Uterus (tissue), 4 donors: ENCODE measurements around the gene DLGAP1. TPM values are rescaled to one million over a fixed set of nuclear protein-coding genes. Genes with fewer than 3 reads are reported as not detected.

ENCODE experiments used
- DNase-seq, 2 donors: peaks; one replicate each; pipeline ENCODE4 v3.0.0-alpha.2; 2019 to 2020
- H3K27ac ChIP-seq, 2 donors: fragments of 200-600 bp; sonication (generic); 1 replicate in 1 of 2; 2 replicates in 1 of 2; pipeline ENCODE4 v1.5.1; 2016 to 2018
- H3K27me3 ChIP-seq, 2 donors: fragments of 200-600 bp; sonication (generic); one replicate each; pipeline ENCODE4 v1.5.1; 2018 to 2019; ENCODE audit warnings: control low read depth in 1 of 2
- H3K36me3 ChIP-seq, 2 donors: fragments of 200-600 bp; sonication (generic); one replicate each; pipeline ENCODE4 v1.5.1; 2019; ENCODE audit warnings: control low read depth in 1 of 2
- H3K4me1 ChIP-seq, 2 donors: fragments of 200-600 bp; sonication (generic); one replicate each; pipeline ENCODE4 v1.5.1; 2018 to 2019; ENCODE audit warnings: control low read depth in 1 of 2
- H3K4me3 ChIP-seq, 2 donors: fragments of 200-600 bp; sonication (generic); 1 replicate in 1 of 2; 2 replicates in 1 of 2; pipeline ENCODE4 v1.5.1; 2018 to 2019; ENCODE audit warnings: mild to moderate bottlenecking in 1 of 2
- H3K9me3 ChIP-seq, 2 donors: fragments of 200-600 bp; sonication (generic); one replicate each; pipeline ENCODE4 v1.5.1; 2019; ENCODE audit warnings: control low read depth in 1 of 2
- CTCF ChIP-seq, 4 experiments: fragments of 200-600 bp in 2 of 4; fragments of 450-650 bp in 2 of 4; sonication (generic) in 2 of 4; IDR thresholded peaks; one replicate each; pipeline ENCODE4 v1.5.1; 2016 to 2019; ENCODE audit warnings: antibody characterized with exemption in 4 of 4, mild to moderate bottlenecking in 2 of 4, moderate library complexity in 1 of 4
- POLR2A ChIP-seq, 2 donors: fragments of 450-650 bp; IDR thresholded peaks; one replicate each; pipeline ENCODE4 v1.6.1; 2016; ENCODE audit warnings: antibody characterized with exemption in 2 of 2, mild to moderate bottlenecking in 1 of 2, moderate library complexity in 1 of 2
- intact Hi-C: fragments of 100-400 bp; cut with DNase I; formaldehyde crosslinking; loops from one replicate; pipeline ENCODE4 v1.15.1; 2023; ENCODE audit warnings: low total_unique reads
- total RNA-seq, 4 donors: library from RNA; depleted of rRNA in 3 of 4; stranded (reverse); fragments of >200 nt in 3 of 4; gene quantifications; one replicate each; pipeline versions ENCODE4 v1.1.0 to v1.2.4, GENCODE V29; 2014 to 2023
- donor health status: DM: yes; HTN: yes; CAD: no.

Gene DLGAP1
- total RNA-seq, 4 donors from 2014 or later = 1.0 to 9.6 (median 3.3) TPM

- H3K36me3 ChIP-seq = no peaks in the 10 kb centered on the region
- no peaks in the 10 kb centered on the region for H3K4me1 ChIP-seq
- H3K27me3 ChIP-seq = no peaks in the 10 kb centered on the region
- H3K4me3 ChIP-seq = no peak overlapping the region
- no peak for DNase-seq
- no peaks in the 10 kb centered on the region for H3K9me3 ChIP-seq
- H3K27ac ChIP-seq = no peak overlapping the region
- no peak for TF ChIP-seq POLR2A (IDR thresholded peaks at IDR 0.05)
- TF ChIP-seq CTCF (IDR thresholded peaks at IDR 0.05) = no peak
- intact Hi-C loops = no loop called here
Measured at GRCh38 chr18:3491981-3492555, 963.0 kb downstream of the DLGAP1 start.

DNA sequence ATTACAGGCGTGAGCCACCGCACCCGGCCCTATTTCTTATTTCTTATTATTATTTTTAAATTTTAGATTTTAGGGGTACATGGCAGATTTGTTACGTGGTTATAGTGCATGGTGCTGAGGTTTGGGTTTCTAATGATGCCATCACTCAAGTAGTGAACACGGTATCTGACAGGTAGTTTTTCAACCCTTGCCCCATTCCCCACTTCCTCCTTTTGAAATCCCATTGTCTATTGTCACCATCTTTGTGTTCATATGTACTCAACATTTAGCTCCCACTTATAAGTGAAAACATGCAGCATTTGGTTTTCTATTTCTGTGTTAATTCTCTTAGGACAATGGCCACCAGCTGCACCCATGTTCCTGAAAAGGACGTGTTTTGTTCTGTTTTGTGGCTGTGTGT is 965.6 kb downstream of the DLGAP1 start:
- no peaks in the 10 kb centered on the region for H3K27me3 ChIP-seq
- no peaks in the 10 kb centered on the region for H3K36me3 ChIP-seq
- H3K27ac ChIP-seq = no peak overlapping the region
- intact Hi-C loops = no loop called here
- no peaks in the 10 kb centered on the region for H3K9me3 ChIP-seq
- TF ChIP-seq CTCF (IDR thresholded peaks at IDR 0.05) (no peak), POLR2A (IDR thresholded peaks at IDR 0.05) (no peak)
- no peak overlapping the region for H3K4me3 ChIP-seq
- no peak for DNase-seq
- no peaks in the 10 kb centered on the region for H3K4me1 ChIP-seq

GRCh38 chr18:3486512-3486911 is 968.6 kb downstream of the DLGAP1 start:
- no peak overlapping the region for H3K27ac ChIP-seq
- no peaks in the 10 kb centered on the region for H3K36me3 ChIP-seq
- no peaks in the 10 kb centered on the region for H3K9me3 ChIP-seq
- intact Hi-C loops = no loop called here
- no peak for DNase-seq
- H3K27me3 ChIP-seq = no peaks in the 10 kb centered on the region
- no peaks in the 10 kb centered on the region for H3K4me1 ChIP-seq
- TF ChIP-seq CTCF (IDR thresholded peaks at IDR 0.05) (no peak), POLR2A (IDR thresholded peaks at IDR 0.05) (no peak)
- H3K4me3 ChIP-seq = no peak overlapping the region

DNA sequence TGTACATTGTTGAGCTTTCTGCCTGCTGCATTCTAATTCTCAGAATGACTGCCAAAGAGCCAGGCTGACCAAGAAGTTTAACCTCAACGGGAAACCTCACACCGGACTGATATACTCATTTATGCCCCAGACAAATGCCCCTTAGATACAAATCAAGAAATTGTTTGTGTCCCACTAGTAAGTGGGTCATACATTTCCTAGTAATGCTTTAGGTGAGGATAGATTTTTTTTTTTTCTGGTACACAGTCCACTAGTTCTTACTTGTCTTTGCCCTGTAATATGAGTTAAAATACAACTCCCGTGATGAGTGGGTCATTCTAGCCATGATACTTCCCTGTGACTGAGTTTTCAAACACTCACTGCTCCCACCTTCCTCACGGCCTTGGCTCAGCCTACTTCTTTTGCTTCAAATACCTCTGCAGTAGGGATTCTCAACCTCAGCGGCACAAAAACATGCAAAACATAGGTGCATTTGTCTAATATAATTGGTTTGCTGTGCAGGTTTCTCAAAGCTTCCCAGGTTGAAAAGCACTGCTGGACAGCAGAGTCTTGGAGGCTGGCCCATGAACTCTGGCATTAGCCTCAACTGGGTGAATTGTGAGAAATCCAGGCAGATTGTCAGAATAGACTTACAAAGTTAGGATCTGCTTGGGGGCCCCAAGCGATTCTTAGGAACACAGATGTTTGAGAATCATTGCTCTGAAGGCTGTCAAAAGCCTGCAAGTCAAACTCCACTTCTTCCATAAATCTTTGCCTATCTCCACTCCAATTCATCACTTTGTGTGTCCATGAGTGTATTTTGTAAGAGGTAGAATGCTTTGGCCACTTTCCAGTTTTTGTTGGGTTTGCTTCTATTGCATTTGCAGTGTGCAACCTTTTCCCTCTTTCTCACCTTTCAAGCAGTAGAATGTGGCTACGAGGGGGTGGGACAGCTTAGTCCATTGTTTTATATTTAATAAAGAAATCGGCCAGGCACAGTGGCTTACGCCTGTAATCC is 969.7 kb downstream of the DLGAP1 start:
- H3K27me3 ChIP-seq = no peaks in the 10 kb centered on the region
- intact Hi-C loops = no loop called here
- no peak for TF ChIP-seq CTCF (IDR thresholded peaks at IDR 0.05)
- no peak for TF ChIP-seq POLR2A (IDR thresholded peaks at IDR 0.05)
- no peaks in the 10 kb centered on the region for H3K36me3 ChIP-seq
- H3K9me3 ChIP-seq = no peaks in the 10 kb centered on the region
- H3K4me1 ChIP-seq = no peaks in the 10 kb centered on the region
- no peak for DNase-seq
- H3K27ac ChIP-seq = no peak overlapping the region
- H3K4me3 ChIP-seq = no peak overlapping the region

GRCh38 chr18:3482258-3482657 is 972.8 kb downstream of the DLGAP1 start:
- Histone ChIP-seq H3K4me1 (no peaks in the 10 kb centered on the region), H3K27me3 (no peaks in the 10 kb centered on the region), H3K4me3 (no peak overlapping the region), H3K27ac (no peak overlapping the region), H3K9me3 (no peaks in the 10 kb centered on the region), H3K36me3 (no peaks in the 10 kb centered on the region)
- DNase-seq = no peak
- TF ChIP-seq POLR2A (IDR thresholded peaks at IDR 0.05) (no peak), CTCF (IDR thresholded peaks at IDR 0.05) (no peak)
- intact Hi-C loops = no loop called here
